22Rv1 (cell line): ENCODE data around the gene EFNA4.
A peak's percentile ranks its signal among the peaks of the same experiment; 100 is the strongest.

Experiments used
- H3K27ac ChIP-seq: fragments of 450-650 bp; 2 replicates; pipeline ENCODE4 v1.5.1; 2017
- CTCF ChIP-seq: fragments of 450-650 bp; IDR thresholded peaks from 2 replicates; pipeline ENCODE4 v1.5.1; 2017; ENCODE audit warnings: mild to moderate bottlenecking
- ZFX ChIP-seq: fragments of 450-650 bp; IDR thresholded peaks from 2 replicates; pipeline ENCODE4 v1.6.1; 2017; ENCODE audit warnings: antibody characterized with exemption, borderline replicate concordance

The EFNA4 gene

GRCh38 chr1:155026154-155026553 is 37.4 kb upstream of the EFNA4 start:
- H3K27ac ChIP-seq: peak overlapping the region; percentile 39
- TF ChIP-seq CTCF (no peak), ZFX (no peak)

GRCh38 chr1:155026588-155026987 is 37.0 kb upstream of the EFNA4 start:
- TF ChIP-seq ZFX (no peak), CTCF (no peak)
- no peak overlapping the region for H3K27ac ChIP-seq

- no peak overlapping the region for H3K27ac ChIP-seq
- no peak for TF ChIP-seq ZFX
- TF ChIP-seq CTCF: no peak
Measured at GRCh38 chr1:155029513-155030242, 33.9 kb upstream of the EFNA4 start.

- TF ChIP-seq CTCF (no peak), ZFX (no peak)
Measured at GRCh38 chr1:155030243-155030795, 33.2 kb upstream of the EFNA4 start.

GRCh38 chr1:155030899-155031298 is 32.6 kb upstream of the EFNA4 start:
- TF ChIP-seq ZFX: no peak
- no peak for TF ChIP-seq CTCF
- no peak overlapping the region for H3K27ac ChIP-seq

More at GRCh38 chr1:155030243-155030795, 33.2 kb upstream of the EFNA4 start:
- H3K27ac ChIP-seq: no peak overlapping the region

- no peak overlapping the region for H3K27ac ChIP-seq
- TF ChIP-seq ZFX: no peak
- no peak for TF ChIP-seq CTCF
Measured at GRCh38 chr1:155032886-155033285, 30.7 kb upstream of the EFNA4 start.

GRCh38 chr1:155033524-155033923 is 30.0 kb upstream of the EFNA4 start, which contains the start of the genes DCST1 and DCST2:
Gene DCST1 (plus strand): TSS chr1:155033824. CDS start chr1:155034037, 213 bp downstream.
Gene DCST2 (minus strand): TSS chr1:155033781. CDS start chr1:155033701, 80 bp downstream.
- H3K27ac ChIP-seq: no peak within 1 kb of the TSS
- TF ChIP-seq CTCF: no peak
- no peak for TF ChIP-seq ZFX
